DMS 273 (cell line): ENCODE data around the gene SPG7.

Source experiments
- DNase-seq: peaks from one replicate; lab custom pipeline; 2025; ENCODE audit not compliant: unreplicated experiment; lab: John Stamatoyannopoulos, UW

The SPG7 gene

DNA sequence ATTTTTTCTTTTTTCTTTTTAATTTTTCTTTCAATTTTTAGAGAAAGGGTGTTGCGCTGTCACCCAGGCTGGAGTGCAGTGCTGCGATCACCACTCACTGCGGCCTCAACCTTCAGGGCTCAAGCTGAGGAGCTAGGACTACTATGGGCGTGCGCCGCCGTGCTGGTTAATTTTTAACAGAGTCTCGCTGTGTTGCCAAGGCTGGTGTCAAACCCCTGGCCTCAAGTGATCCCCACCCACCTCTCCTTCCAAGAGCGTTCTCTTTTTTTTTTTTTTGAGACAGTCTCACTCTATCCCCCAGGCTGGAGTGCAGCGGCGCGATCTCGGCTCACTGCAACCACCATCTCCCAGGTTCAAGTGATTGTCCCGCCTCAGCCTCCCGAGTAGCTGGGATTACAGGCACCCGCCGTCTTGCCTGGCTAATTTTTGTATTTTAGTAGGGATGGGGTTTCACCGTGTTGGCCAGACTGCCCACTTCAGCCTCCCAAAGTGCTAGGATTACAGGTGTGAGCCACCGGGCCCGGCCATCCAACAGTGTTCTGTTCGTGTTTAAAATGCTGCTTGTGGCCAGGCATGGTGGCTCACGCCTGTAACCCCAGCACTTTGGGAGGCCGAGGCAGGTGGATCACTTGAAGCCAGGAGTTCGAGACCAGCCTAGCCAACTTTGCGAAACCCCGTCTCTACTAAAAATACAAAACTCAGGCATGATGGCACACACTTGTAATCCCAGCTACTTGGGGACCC, 37.8 kb downstream of the SPG7 start:
- DNase-seq = no peak

DNA sequence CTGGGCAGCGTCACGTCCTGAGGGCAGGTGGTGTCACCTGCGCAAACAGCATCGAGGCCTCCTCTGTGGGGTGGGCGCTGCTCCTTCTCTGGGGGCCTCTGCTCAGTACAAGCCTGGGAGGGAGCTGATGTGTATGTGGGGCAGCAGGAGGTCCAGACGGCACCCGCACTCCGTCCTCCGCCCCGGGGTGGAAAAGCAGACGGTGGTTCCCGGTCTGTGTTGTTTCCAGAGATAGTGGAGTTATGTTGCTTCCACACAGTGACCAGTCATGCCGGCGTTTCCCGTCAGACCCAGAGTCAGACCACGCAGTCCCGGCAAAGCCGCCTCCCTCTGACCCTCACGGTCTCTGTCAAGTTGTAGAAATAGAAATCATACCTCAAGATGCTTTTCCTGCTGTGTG, 38.6 kb downstream of the SPG7 start:
- DNase-seq = no peak

DNA sequence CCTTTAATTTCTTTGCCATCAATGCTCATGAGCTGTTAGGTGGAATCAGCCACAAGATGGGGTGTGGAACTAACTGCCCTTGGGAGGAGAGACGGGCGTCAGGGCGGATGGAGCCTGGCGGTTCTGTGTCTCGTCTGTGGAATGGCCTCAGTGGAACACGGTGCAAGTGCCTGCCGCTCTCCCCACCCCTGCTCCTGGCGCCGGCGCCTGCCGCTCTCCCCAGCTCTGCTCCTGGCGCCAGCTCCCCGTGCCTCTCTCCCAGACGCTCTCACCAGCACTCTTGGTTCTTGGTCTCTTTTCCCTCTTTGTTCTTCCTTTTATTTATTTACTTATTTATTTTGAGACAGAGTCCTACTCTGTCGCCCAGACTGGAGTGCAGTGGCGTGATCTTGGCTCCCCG, 39.1 kb downstream of the SPG7 start:
- DNase-seq = no peak

DNA sequence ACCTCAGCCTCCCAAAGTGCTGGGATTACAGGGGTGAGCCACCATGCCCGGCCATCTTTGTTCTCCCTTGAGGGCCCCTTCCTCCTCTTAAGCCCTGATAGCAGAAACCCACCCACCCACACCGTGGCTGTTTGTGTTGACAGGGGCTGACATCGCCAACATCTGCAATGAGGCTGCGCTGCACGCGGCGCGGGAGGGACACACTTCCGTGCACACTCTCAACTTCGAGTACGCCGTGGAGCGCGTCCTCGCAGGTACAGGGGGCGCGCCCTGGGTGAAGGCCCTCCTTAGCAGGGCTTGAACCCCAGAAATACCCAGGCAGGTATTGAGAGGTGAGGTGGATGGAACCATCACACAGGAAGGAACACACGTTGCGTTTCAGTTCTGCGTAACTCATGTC, 39.7 kb downstream of the SPG7 start:
- no peak for DNase-seq

DNA sequence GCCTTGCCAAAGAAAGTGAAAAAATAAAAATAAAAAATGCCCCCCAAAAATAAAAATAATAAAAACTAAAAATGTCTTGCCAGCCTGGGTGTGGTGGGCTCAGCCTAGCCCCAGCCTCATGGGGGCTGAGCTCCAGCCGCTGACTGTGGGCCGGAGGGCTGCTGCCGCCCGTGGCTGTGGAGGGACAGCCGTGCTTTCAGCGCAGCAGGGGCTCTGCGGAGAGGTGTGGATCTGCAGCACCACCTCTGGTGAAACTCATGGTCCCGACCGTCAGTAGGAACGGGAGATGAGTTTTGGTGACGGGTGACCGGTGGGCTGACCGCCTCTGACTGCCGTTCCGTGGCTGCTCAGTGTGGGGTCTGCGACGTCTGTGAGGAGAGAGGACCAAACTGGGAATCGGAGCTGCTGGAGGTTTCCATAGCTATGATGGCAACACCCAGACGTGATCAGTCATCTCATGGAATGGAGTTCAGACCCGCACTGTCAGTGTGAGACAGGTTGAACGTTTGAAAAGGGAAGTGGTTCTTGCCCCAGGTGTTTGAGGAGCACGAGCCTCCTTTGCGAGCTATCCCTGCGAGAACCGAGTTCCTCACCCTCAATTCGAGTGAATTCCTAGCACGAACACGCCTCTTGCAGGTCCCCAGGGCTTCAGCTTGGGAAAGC, 40.3 kb downstream of the SPG7 start:
- no peak for DNase-seq

DNA sequence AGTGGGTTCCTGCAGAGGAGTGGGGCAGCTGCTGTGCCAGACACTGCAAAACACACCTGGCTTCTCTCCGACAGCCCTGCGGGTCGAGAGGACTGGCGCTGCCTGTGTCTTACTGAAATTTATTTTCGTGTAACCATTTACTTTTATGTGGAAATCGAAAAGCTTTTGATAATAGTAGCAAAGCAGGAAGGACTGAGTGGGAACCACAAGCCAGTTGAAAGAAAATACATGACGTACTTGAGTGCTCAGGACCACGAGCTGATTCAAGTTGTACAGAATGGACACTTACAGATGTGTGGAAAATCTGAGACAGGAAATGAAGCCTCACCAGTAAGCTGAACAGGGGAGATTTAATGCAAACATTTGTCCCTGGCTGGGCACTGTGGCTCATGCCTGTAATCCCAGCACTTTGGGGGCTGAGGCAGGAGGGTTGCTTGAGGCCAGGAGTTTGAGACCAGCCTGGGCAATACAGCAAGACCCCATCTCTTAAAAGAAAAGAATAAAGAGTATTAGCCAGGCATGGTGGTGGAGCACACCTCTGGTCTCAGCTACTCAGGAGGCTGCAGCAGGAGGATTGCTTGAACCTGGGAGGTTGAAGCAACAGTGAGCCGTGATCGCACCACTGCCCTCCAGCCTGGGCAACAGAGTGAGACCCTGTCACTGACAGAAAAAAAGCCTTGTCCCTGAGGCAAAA, 41.0 kb downstream of the SPG7 start:
- DNase-seq = no peak

DNA sequence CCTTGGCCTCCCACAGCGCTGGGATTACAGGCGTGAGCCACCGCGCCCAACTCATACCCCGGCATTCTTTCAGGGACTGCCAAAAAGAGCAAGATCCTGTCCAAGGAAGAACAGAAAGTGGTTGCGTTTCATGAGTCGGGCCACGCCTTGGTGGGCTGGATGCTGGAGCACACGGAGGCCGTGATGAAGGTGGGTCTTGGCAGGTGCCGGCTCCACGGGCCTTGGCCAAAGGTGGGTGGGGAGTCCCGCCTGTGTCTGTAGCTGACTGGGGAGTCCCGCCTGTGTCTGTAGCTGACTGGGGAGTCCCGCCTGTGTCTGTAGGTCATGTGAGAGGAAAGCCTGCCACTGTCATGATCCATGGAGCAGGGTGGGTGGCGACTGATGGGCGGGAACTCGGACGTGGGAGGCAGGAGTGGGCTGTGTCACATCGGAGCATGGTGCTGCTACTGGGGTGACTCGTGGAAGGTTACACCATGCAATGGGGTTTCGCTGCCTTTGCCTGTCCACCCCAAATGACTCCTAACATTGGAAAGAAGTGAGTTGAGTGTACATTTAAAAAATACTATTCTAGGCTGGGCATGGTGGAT, 42.3 kb downstream of the SPG7 start:
- no peak for DNase-seq

DNA sequence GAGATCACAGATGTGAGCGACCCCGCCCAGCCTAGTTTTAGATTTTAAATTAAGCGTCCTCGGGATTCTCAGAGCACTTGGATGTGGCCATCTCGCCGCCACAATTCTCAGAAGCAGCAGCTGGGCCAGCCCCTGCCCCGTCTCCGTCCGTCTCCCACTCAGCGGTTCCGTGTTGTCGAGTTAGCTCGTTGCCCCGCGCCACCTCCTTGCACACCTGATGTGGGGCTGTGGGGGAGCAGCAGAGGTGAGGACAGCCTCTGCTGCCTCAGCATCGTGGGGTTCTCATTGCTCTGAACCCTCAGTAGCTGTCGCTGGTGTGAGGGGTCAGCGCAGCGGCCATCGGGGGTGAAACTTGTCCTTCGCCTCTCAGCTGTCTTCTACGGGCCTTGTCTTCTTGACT, 44.1 kb downstream of the SPG7 start:
- DNase-seq = no peak

DNA sequence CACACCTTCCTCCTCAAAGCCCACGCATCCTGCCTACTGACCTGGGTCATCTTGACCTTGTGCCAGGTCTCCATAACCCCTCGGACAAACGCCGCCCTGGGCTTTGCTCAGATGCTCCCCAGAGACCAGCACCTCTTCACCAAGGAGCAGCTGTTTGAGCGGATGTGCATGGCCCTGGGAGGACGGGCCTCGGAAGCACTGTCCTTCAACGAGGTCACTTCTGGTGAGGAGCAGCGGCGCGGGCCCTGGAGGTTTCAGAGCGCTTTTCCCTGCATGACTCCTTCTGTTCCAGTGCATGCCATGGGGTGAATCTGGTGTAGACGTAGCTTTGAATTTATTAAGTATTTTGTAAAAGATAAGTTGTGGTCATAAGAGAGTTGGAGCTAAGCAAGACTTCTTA, 44.7 kb downstream of the SPG7 start:
- DNase-seq = no peak

DNA sequence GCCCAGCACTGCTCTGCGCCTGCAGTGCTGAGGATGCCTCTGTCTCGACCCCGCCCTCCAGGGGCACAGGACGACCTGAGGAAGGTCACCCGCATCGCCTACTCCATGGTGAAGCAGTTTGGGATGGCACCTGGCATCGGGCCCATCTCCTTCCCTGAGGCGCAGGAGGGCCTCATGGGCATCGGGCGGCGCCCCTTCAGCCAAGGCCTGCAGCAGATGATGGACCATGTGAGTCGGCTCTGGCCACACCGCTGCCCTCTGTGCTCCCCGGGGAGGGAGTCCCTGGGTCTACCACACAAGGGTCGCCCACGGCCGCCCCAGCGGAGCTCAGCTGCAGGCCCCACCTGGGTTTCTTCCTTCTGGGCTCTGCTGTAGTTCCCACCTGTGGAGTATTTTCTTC, 45.5 kb downstream of the SPG7 start:
- DNase-seq = no peak

DNA sequence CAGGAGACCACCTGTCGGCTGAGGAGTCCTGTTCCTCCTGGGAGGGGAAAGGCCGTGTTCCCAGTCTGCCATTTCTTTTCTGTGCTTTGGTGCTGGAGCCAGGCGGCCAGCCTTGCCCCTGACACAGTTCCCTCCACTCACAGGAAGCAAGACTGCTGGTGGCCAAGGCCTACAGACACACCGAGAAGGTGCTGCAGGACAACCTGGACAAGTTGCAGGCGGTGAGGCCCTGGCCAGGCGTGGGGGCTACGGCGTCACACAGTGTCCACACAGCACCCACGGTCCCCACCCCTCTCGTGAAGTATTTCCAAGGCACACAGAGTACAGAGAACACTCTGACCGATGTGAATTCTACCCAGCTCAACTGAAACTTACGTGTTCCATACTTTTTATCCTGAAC, 46.1 kb downstream of the SPG7 start:
- DNase-seq = no peak

DNA sequence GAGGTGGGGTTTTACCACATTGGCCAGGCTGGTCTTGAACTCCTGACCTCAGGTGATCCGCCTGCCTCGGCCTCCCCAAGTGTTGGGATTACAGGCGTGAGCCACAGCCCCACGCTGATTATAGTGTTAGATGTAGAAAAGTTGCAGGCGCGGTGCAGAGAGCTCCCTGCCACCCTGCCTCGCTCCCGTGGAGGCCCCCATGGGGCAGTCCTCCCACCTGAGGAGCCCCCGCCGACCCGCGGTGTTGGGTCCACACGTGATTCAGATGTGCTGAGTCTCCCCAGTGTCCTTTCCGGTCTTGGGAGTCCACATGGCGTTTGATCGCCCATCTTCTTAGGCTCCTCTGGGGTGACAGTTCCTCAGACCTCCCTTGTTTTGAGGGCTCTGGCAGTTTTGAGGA, 47.1 kb downstream of the SPG7 start:
- DNase-seq = no peak

DNA sequence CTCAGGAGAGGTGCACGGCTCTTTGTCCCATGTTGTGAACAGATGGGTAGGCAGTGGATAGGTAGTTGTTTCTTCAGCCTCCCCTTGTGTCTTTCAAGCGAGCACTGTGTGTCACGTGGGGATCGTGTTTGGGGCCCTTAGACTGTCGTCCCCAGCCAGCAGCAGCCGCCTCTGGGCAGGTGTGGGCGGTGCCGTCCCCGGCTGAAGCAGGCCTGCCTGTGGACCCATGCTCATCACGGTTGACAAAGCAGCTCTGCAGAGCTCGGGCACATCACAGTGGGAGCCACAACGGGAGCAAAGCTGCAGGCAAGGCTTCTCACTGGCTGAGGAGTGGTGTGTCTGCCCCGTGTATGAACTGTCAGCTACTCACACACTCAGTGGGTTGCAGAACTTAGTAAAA, 47.6 kb downstream of the SPG7 start:
- DNase-seq = no peak

DNA sequence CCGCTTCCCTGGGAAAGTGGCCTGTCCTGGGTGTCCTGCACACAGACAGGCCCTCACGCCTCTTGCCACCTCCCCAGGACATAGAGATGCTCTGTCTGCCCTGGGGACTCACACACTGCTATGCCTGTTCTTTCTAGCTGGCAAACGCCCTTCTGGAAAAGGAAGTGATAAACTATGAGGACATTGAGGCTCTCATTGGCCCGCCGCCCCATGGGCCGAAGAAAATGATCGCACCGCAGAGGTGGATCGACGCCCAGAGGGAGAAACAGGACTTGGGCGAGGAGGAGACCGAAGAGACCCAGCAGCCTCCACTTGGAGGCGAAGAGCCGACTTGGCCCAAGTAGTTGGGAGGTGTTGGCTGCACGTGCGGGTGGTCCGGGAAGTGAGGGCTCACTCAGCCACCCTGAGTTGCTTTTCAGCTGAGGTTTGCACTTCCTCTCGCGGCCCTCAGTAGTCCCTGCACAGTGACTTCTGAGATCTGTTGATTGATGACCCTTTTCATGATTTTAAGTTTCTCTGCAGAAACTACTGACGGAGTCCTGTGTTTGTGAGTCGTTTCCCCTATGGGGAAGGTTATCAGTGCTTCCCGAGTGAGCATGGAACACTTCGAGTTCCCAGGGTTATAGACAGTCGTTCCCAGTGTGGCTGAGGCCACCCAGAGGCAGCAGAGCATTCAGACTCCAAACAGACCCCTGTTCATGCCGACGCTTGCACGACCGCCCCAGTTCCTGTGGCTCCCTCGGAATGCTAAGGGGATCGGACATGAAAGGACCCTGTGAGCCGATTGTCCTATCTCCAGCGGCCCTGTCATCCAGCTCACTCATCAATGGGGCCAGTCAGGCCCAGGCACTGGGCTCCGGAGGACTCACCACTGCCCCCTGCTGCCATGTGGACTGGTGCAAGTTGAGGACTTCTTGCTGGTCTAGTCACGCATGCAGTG, 48.8 kb downstream of the SPG7 start:
- DNase-seq = peak; percentile 88

DNA sequence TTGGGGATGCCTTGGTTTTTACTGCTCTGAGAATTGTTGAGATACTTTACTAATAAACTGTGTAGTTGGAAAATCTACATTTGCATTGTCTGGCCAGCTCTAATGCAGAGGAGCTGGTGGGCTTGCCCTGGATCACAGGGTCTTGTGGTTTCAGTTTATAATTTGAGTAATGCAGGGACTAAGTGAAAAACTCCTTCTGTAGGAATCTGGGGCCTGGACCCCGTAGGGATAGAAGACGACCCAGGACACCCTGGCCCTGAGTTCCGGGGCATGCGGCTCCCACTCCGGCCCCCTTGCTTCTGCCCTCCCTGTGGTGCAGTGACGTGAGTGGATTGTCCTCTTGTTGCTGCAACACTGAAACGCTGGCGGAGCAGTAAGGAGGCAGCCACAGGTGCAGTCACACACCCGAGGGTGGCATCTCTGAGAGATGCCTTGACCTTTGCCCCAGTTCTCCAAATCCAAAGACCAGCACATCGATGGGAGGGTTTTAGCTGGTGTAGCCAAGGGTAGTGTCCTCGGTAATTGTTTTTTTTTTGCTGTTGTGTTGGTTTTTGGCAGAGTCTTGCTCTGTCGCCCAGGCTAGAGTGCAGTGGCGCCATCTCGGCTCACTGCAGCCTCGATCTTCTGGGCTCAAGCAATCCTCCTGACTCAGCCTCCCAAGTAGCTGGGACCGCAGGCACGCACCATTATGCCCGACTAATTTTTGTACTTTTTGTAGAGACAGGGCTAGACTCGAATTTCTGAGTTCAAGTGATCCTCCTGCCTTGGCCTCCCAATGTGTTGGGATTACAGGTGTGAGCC, 49.7 kb downstream of the SPG7 start:
- no peak for DNase-seq

DNA sequence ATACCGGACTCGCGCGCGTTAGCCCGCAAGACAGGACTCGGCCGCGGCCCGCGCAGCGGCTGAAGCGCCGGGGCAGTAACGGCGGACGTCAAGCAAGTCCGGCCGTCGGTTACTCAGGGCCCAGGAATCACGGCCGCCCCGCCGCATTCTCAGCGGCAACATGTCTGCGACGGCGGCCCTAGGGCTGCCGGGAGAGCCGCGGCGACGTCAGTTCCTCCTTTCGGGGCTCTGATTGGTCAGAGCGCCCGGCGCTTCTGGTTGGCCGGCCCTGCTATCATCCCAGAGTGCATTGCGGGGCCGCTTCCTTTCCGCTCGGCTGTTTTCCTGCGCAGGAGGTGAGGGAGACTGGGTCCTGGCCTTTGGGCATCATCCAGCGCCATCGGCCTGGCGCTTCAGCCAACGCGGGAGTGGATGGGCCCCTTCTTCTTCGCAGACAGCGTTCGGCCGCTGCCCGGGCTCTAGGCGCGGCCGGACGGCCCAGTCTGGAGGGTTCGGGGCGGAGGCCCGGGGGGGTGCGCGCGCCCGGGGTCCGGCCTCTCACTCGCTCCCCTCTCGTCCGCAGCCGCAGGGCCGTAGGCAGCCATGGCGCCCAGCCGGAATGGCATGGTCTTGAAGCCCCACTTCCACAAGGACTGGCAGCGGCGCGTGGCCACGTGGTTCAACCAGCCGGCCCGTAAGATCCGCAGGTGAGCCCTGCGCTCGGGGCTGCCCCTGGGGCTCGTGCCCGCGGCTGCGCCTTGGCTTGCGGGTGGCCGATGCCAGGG, 52.4 kb downstream of the SPG7 start, which contains the start of gene RPL13:
RPL13 (plus strand) TSS at position 305 of the 764 bp plus-strand sequence; CDS start at position 583, 278 bp downstream.
- DNase-seq = peak; percentile 98

DNA sequence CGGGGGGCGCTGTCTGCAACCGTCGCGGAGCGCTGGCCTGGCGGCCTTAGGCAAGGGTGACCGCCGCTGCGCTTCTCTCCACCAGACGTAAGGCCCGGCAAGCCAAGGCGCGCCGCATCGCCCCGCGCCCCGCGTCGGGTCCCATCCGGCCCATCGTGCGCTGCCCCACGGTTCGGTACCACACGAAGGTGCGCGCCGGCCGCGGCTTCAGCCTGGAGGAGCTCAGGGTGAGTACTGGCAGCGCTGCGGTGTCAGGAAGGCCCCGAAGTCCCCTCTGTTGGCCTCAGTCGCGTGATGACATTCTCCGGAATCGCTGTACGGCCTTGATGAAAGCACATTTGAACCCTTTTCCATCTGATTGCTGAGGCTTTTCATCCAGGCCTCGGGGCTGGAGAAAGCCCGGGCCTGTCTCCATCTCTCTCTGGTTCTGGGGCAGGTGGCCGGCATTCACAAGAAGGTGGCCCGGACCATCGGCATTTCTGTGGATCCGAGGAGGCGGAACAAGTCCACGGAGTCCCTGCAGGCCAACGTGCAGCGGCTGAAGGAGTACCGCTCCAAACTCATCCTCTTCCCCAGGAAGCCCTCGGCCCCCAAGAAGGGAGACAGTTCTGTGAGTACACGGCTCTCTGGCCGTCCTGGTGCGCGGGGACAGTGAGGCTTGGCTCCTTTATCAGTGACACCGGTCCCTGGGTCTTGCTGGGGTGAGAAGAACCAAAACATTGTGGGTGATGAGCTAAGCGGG, 53.1 kb downstream of the SPG7 start:
- no peak for DNase-seq

DNA sequence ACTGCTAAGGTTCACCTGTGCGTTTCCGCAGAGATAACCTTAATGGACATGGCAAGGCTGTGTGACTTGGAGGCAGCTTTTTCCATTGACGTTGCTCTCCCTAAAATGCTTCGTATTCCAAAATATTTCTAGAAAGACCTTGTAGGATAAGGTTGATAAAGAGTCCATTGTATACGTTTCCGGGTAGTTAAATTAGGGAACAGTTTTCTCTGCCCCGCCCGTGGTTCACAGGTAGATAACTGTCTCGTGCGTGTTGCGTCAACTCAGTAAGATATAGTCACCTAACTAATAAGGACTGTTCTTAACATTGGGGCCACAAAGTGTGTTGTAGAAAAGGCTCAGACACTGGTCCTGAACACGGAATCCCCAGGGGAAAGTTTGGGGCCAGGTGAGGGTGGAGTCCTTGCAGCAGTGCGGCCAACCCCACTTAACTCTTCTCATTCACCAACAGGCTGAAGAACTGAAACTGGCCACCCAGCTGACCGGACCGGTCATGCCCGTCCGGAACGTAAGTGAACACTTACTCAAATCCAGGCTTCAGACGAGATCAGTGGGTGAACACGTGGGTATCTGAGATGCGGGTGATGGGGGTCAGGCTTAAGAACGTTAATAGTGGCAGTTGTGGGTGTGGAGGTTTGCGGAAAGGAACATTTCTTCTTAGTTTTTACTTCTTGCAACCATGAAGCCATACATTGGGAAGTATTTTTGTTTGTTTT, 53.8 kb downstream of the SPG7 start:
- DNase-seq = peak; percentile 49
